Right lung (tissue), 10 donors: ENCODE measurements around the gene FAM83D. TPM values are rescaled to one million over a fixed set of nuclear protein-coding genes. Genes with fewer than 3 reads are reported as not detected.

Experiments used
- DNase-seq, 2 donors: peaks; one replicate each; pipeline ENCODE4 v3.0.0-alpha.2; 2013
- long read RNA-seq, 8 donors: transcript quantifications; one replicate each; lab custom pipeline, GENCODE V29; 2026
- polyA plus RNA-seq, 5 donors: library from polyadenylated mRNA; unstranded; fragments of 120-200 nt; gene quantifications; one replicate each; pipeline versions ENCODE4 v1.2.1 to v1.2.3, GENCODE V29; 2013; ENCODE audit warnings: inconsistent platforms in 1 of 5, low replicate concordance in 1 of 5; ENCODE audit not compliant: insufficient read length in 5 of 5, insufficient read depth in 1 of 5

FAM83D gene, protein sequence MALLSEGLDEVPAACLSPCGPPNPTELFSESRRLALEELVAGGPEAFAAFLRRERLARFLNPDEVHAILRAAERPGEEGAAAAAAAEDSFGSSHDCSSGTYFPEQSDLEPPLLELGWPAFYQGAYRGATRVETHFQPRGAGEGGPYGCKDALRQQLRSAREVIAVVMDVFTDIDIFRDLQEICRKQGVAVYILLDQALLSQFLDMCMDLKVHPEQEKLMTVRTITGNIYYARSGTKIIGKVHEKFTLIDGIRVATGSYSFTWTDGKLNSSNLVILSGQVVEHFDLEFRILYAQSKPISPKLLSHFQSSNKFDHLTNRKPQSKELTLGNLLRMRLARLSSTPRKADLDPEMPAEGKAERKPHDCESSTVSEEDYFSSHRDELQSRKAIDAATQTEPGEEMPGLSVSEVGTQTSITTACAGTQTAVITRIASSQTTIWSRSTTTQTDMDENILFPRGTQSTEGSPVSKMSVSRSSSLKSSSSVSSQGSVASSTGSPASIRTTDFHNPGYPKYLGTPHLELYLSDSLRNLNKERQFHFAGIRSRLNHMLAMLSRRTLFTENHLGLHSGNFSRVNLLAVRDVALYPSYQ
- 10 to 100 TPM; 10.4 to 27.1 (median 14.1) TPM for polyA plus RNA-seq
- long read RNA-seq, donor 1, transcript FAM83D-201 (4 exons, 2,475 nt): major isoform, 8 of 8 reads
- long read RNA-seq, donor 1, partial matches to known transcripts: 0 of 8 reads
- long read RNA-seq, donor 1, other reads (novel, unspliced or antisense): 0 of 8 reads
- long read RNA-seq, donor 2, transcript FAM83D-201 (4 exons, 2,475 nt): major isoform, 6 of 6 reads
- long read RNA-seq, donor 2, partial matches to known transcripts: 0 of 6 reads
- long read RNA-seq, donor 2, other reads (novel, unspliced or antisense): 0 of 6 reads
- long read RNA-seq, donor 3, transcript FAM83D-201 (4 exons, 2,475 nt): major isoform, 5 of 10 reads
- long read RNA-seq, donor 3, partial matches to known transcripts: 5 of 10 reads
- long read RNA-seq, donor 3, other reads (novel, unspliced or antisense): 0 of 10 reads
- long read RNA-seq, donor 4, partial matches to known transcripts: 0 of 2 reads
- long read RNA-seq, donor 4, other reads (novel, unspliced or antisense): 0 of 2 reads
- long read RNA-seq, donor 5, transcript FAM83D-201 (4 exons, 2,475 nt): major isoform, 11 of 11 reads
- long read RNA-seq, donor 5, partial matches to known transcripts: 0 of 11 reads
- long read RNA-seq, donor 5, other reads (novel, unspliced or antisense): 0 of 11 reads
- long read RNA-seq, donor 6, transcript FAM83D-201 (4 exons, 2,475 nt): major isoform, 5 of 5 reads
- long read RNA-seq, donor 6, partial matches to known transcripts: 0 of 5 reads
- long read RNA-seq, donor 6, other reads (novel, unspliced or antisense): 0 of 5 reads
- long read RNA-seq, donor 7, transcript FAM83D-201 (4 exons, 2,475 nt): major isoform, 9 of 9 reads
- long read RNA-seq, donor 7, partial matches to known transcripts: 0 of 9 reads
- long read RNA-seq, donor 7, other reads (novel, unspliced or antisense): 0 of 9 reads
- long read RNA-seq, donor 8, partial matches to known transcripts: 0 of 4 reads
- long read RNA-seq, donor 8, other reads (novel, unspliced or antisense): 0 of 4 reads

DNA sequence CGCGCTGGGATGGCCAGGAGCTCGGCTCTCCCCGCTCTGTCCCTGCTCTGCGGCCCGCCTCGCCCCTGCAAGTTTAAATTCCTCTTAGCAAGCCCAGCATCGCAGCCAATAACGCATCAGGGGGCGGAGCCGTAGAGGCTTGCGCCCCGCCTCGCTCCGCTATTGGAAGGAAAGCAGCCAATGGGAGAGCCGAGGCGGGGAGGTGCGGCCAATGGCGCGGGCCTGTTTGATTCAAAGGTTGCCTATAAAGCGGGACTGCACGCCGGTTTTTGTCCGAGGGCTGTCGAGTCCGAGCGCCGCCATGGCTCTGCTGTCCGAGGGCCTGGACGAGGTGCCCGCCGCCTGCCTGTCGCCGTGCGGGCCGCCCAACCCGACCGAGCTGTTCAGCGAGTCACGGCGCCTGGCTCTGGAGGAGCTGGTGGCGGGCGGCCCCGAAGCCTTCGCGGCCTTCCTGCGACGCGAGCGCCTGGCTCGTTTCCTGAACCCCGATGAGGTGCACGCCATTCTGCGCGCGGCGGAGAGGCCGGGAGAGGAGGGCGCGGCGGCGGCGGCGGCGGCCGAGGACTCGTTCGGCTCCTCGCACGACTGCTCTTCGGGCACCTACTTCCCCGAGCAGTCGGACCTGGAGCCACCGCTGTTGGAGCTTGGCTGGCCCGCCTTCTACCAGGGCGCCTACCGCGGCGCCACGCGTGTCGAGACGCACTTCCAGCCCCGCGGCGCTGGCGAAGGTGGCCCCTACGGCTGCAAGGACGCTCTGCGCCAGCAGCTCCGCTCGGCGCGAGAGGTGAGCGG is at the start of gene FAM83D:
Gene FAM83D, plus strand, starts transcription at position 276 of the 792 bp plus-strand sequence. Its CDS starts 26 bp downstream, at position 302.
- peak; percentile 90 to 92 for DNase-seq

DNA sequence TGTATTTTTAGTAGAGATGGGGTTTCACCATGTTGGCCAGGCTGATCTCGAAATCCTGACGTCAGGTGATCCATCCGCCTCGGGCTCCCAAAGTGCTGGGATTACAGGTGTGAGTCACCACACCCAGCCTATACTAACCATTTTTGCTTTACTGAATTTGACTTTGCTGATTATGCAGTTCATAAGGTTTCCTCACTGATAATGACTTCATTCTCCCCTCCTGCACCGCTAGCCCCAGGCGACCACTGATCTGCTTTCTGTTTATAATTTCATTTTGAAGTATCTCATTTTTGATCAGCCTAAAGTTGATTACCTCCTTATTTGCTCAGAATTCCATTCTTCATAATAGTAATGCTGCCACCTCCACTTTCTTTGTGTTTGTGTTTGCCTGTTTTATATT is 48.7 kb upstream of the FAM83D start:
- DNase-seq: no peak

DNA sequence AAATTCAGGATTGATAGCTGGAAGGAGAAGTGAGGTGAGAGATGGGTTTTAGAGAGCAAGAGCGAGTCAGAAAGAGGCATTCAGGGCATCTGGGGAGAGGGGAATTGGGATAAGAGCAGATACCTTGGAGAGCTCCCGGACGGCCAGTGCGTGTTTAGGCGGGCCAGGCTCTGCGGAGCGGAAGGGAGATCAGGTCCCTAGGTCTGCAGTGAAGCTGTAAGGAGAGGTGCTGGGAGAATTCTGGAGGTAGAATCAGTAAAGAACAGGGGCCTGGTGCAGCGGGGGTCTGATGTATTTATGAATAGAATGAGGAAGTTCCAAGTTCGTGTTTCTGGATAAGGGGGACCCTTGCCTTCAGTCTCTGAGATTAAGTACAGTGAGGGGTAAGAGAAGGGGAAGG is 47.4 kb upstream of the FAM83D start:
- no peak for DNase-seq

DNA sequence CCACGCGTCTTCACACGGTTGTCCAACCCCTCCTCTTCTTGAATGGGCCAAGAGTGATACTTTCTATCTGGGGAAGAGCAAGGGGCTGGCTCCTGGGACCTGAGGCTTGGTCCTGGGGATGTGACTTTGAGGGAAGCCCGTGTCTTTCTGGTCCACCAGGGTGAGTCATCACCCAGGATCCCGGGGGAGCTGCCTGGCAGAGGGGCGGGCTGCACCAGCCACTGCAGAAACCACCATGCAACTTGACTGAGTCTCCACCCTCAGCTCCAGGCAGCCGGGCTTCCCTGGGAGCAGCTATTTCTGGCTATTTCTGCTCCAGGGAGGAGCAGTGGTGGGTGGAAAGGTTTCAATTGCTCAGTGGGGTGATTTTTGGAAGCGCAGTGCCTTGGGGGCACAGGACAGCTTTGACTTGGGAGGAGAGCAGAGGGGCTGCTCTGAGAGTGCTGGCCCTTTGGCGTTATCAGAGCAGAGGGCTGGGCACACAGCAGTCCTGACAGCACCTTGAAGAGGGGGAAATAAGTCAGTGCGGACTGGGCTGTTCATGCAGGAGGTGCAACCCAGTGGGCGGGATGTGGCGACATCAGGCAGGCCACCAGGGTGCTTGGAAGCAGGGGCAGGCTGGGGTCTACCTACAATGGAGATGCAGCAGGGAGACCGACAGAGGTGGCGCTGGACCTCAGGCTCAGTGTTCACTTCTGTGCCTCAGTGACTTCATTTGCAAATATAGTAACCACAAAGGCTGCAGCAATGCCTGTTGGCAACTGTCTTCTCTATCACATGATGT is 45.1 kb upstream of the FAM83D start:
- DNase-seq: no peak

DNA sequence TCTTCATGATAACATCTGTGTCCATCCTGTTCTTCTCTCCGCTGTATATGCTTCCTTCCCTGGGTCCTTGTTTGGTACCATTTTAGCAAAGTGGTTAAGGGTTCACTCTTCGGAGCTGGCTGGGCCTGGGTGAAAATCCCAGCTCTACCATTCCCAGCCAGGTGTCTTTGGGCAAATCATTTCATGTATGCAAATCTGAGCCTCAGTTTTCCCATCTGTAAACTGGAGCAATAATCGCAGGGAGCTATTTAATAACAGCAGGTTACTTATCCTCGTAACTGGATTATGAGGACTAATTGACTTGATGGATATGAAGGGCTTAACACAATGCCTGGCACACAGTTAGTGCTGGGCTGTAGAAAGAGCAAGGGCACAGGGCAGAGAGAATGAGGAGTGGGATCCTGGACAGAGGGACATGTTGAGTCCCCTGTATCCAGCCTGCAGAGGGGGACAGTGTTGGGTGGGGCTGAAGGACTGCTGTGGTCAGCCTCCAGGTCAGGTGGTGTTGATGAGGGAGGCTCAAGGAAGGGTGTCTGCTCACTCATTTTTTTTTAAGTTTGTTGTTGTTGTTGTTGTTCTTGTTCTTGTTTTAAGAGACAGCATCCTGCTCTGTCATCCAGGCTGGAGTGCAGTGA is 44.3 kb upstream of the FAM83D start:
- no peak for DNase-seq

DNA sequence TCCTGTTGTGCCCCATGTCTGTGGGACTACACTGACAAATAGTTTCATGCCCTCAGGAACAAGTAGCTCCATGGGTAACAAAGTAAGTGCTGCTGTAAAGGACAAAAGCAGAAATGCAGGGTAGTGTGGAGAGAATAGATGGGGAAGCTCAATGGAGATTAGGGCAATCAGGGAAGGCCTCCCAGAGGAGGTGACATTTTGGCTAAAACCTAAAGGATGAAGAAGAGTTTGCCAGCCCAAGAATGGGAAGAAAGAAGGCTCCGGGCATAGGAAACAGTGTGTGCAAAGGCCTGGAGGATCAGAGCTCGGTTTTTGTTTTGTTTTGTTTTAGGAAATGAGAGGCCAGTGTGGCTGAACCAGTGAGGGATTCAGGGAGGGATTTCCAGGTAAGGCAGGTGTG is 43.6 kb upstream of the FAM83D start:
- no peak for DNase-seq

DNA sequence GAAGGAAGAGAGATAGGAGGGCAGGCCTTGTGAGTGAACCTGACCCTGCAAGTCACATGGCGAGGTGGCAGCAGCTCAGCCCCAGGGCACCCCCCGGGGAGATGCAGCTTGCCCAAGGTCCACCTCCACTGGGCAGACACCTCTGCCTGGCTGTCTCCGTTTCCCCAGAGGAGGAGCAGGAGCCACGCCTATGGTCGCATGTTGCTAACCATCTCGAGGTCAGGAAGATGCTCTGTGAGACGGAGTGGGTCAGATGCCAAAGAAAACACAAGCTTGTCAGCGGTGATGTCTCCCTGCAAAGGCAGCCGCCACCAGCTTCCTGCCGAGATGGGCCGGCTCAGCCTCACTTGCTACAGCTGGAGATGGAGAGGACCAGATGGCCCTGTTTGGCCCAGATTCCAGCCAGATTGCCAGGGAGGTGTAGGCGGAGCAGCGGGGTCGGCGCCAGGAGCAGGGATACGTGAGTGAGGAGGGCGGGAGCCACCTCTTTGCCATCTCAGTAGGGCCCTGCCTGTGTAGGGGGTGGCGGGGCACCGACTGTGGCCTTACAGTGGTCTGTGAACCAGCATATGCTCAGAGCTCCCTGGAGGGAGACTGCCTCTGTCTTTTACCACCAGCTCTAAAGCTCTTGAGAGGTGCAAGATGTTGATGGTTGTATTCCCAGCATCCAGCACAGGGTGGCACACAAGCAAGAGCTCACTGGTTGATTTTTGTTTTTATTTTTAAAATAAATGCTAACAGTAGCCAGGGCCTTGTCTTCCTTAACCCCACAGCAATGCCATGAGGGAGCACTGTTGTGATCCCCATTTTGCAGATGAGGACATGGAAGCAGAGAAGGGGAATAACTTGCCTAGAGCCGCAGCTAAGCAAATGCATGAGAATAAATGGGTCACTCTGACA is 42.9 kb upstream of the FAM83D start:
- no peak for DNase-seq

DNA sequence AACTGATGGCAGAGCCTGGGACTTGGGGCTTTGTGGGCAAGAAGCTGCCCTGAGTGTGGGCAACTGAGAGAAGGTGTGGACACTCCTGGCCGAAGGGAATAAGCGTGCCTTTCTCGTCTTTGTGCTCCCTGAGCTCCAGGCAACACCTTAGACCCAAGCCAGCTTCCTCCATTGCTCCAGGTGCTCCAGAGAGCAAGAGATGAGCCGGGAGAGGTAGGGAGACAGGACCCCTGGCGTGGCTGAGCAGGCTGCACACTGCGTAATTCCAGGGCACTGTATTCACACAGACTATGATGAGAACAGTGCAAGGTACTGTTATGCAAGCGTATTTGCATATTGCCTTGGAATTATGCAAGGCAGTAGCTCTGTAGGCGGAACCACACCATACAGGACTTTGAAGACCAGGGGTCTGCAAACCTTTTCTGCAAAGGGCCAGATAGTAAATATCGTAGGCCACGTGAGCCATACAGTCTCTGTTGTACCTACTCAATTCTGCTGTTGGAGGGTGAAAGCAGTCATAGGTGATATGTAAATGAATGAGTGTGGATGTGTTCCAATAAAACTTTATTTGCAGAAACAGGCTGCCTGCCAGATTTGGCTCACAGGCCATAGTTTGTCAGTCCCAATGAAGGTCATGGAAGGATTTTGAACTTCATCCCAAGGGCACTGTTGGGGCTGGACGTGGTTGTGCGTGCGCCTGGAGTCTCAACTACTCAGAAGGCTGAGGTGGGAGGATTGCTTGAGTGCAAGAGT is 42.1 kb upstream of the FAM83D start:
- no peak for DNase-seq

DNA sequence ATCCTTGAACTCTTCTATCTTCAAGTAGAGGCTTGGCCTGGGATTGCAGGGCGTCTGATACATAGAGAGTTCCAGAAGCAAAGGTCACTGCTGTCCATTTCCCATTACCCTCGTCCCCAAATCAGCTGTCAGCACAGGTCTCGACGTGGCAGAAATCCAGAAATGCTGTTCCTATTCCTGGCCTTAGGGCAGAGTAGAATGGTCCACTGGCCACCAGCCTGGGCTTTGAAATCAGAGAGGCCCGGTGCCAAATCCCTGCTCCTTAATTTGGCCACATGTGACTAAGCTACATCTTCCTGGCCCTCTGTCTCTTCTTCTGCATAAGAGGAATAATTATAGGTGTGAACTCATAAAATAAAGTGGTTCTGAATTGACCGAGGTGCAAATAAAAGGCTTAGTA is 40.9 kb upstream of the FAM83D start:
- no peak for DNase-seq

DNA sequence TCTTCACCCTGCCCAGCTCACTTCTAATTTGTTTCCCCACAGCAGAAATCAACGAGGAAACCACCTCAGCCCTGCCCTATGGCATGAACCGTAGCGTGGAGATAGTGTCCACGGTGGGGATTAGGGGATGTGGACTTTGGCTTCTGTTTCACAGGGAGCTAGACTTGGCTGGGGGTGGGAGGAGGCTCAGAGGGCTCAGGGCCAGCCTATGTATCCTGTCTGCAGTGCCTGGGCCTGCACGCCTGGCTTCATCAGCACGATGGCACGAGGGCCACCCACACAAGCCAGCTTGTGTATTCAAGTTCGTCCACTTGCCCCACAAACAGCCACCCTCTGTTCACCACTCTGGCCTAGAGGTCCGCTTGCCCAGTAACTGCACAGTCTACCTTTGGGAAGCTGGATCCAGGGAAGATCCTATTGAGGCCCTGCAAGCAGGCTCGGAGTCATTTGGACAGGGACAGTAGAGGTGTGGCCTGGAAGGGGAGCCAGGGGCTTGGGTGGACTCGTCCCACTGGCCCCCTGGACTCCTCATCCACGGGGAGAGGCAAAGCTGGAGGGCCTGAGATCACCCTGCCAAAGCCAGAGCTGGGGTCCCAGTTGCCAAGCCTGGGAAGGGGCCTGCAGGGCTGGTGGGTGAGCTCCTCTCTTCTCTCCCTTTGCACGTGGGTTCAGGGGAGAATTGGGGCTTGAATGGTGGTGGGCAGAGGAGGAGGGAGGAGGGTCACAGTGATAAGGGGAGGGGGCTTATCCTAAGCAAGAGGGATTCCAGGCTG is 38.0 kb upstream of the FAM83D start:
- DNase-seq: no peak

DNA sequence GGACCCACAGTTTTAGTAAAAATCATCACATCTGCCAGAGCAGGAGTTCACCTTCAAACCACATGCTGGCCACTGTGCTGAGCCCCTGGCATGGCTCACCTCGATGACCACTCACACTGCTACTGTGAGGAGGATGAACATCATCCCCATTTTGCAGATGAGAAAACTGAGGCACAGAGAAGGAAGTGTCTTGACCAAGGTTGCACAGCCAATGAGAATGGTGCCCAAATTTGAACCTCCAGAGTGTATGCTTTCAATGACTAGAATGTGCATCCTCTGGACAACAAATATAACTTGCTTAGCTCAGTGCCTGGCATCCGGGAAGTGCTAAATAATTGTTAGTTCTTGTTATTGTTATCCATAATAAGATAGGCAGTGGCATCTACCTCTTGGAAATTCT is 37.2 kb upstream of the FAM83D start:
- no peak for DNase-seq

DNA sequence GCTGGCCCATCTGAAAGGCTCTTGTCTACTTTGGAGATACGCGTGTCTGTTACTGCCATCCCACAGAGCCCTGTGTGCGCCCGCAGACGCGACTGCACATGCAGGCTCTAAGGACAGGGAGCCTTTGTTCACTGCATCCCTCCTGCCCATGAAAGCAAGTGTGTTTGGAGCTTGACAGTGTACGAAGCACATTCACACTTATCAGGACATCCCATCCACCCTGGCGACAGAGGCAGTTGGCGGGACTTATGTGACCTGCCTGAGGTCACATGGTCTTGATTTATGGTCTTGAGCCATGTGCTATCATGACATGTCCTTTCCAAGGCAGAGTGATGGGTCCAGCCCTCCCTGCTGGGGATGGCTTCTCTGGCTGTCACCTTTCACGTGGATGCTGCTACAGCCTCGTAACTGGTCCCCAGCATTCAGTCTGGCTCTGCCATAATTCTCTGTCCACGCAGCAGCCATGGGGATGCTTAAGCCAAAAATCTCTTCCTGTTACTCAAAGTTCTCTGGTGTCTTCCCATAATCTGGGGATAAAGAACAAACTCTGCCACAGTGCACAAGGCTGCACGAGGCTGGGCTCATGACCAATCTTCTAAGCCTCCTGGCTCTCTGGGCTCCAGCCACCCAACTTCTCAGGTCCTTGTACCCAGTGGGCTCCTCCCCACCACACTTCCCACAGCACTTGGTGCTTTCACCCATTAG is 36.3 kb upstream of the FAM83D start:
- DNase-seq: no peak

DNA sequence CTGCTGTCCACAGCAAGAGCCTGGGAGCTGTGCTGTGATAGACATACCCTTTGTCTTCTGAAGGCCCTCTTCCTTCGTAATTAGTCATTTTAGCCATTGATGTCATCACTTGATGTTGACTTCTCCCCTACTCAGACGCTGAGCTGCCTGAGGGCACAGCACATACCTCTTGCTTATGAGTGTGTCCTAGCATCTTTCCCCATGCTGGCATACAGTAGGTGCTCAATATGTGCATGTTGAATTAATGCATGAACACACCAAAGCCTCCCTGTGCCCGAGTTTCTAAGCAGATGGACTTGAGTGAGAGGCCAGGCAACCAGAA is 35.8 kb upstream of the FAM83D start:
- no peak for DNase-seq

DNA sequence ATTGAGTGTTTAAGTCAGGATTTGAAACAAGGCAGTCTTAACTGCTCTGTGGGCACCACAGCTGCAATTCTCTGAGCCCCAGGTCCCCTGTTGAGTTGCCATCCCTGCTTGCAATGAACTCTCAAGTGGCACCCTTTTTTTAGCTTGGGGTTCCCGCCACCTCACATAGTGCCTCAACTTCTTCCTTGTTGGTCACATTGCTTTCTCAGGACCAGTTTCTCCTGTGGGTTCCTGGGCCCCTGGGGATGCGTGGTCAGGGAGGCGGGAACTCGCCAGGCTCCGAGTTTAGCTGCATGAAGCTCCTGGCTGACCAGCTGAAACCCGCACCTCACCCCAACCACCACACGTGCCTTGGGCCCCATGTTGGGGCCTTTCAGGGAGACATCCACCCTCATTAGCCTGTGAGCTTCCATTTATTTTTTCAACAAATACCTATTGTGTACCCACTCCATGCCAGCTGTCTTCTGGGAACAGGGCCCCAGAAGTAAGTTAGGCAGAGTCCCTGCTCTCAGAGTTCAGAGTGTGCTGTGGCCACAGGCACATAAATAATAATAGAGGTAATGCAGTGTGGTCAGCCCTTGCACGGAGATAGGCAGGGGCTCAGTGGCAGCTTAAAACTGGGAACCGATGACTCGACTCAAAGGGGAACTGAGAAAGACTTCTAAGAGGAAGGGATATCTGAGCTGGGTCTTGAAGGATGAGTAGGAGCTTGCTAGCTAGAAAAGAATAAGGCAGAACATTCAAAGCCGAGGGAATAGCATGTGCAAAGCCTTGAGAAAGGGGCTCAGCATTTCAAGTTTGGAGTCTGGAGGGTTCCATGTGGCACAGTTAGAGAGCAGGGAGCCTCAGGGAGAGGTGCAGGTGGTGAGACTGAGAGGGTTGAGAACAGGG is 33.9 kb upstream of the FAM83D start:
- DNase-seq: no peak

DNA sequence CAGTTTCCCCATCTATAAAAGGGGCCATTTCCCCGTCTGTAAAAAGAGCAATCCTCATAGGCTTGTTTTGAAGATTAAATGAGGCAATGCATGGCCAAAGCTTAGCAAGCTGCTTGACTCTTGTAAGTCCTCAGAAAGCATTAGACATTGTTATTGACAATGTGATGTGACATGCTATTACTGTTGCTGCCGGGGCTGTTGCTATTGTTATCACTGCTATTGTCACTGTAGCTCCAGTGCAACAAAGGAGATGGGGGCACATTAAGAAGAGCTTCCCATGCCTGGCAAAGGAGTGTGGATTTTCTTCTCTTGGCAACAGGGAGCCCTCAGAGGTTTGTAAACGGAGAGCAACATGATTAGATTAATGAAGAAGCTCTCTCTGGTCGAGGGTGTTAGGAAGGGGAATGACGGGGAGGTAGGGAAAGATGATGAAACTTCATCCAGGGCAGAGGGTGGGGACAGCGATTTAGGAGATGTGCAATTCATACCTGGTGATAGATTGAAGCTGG is 33.1 kb upstream of the FAM83D start:
- no peak for DNase-seq
